ENCODE results near the gene CBY2. TPM values are rescaled to one million over a fixed set of nuclear protein-coding genes. Genes with fewer than 3 reads are reported as not detected.
"Not testable (repeated sequence)": the region's sequence is repeated elsewhere in the genome, so short reads cannot be mapped to it uniquely, and the experiment has no call there.

The CBY2 gene
- polyA plus RNA-seq (2012; ENCODE audit: insufficient read depth, insufficient read length, low read depth) = not detected

GRCh38 chr13:45702088-45702487 lies at the start of gene CBY2:
CBY2 (plus strand) TSS chr13:45702320; CDS start chr13:45702391, 71 bp downstream.
- Histone ChIP-seq H3K9me3 (no peaks in the 10 kb centered on the region), H3K4me3 (ENCODE audit: low read depth, low read length) (no peak within 1 kb of the TSS), H3K27me3 (peaks cover 19% of the 10 kb centered on the region), H3K4me1 (no peaks in the 10 kb centered on the region), H3K36me3 (no peaks in the 10 kb centered on the region)
- TF ChIP-seq CTCF (IDR thresholded peaks at IDR 0.05; ENCODE audit: low read depth, low read length) = no peak
- no peak for DNase-seq

- Histone ChIP-seq H3K27me3 (no peaks in the 10 kb centered on the region), H3K9me3 (no peaks in the 10 kb centered on the region), H3K4me3 (ENCODE audit: low read depth, low read length) (no peak overlapping the region), H3K4me1 (no peaks in the 10 kb centered on the region), H3K36me3 (no peaks in the 10 kb centered on the region)
- DNase-seq = no peak
- no peak for TF ChIP-seq CTCF (IDR thresholded peaks at IDR 0.05; ENCODE audit: low read depth, low read length)
These were observed 47.3 kb upstream of the CBY2 start for GRCh38 chr13:45654633-45655349.

GRCh38 chr13:45658586-45659235 lies 43.4 kb upstream of the CBY2 start:
- Histone ChIP-seq H3K36me3 (no peaks in the 10 kb centered on the region), H3K4me1 (no peaks in the 10 kb centered on the region), H3K9me3 (no peaks in the 10 kb centered on the region), H3K27me3 (no peaks in the 10 kb centered on the region), H3K4me3 (ENCODE audit: low read depth, low read length) (no peak overlapping the region)
- no peak for TF ChIP-seq CTCF (IDR thresholded peaks at IDR 0.05; ENCODE audit: low read depth, low read length)
- no peak for DNase-seq

- Histone ChIP-seq H3K27me3 (no peaks in the 10 kb centered on the region), H3K4me3 (ENCODE audit: low read depth, low read length) (no peak overlapping the region), H3K4me1 (no peaks in the 10 kb centered on the region), H3K36me3 (no peaks in the 10 kb centered on the region), H3K9me3 (no peaks in the 10 kb centered on the region)
- DNase-seq = no peak
- TF ChIP-seq CTCF (IDR thresholded peaks at IDR 0.05; ENCODE audit: low read depth, low read length) = no peak
These were observed 42.6 kb upstream of the CBY2 start for GRCh38 chr13:45659536-45659935.

- not testable (repeated sequence) for H3K9me3 ChIP-seq; H3K4me3 ChIP-seq (ENCODE audit: low read depth, low read length); DNase-seq; H3K4me1 ChIP-seq; H3K36me3 ChIP-seq; H3K27me3 ChIP-seq
These were observed 41.7 kb upstream of the CBY2 start for GRCh38 chr13:45660458-45660857.

GRCh38 chr13:45662162-45662561 lies 40.0 kb upstream of the CBY2 start:
- H3K36me3 ChIP-seq = no peaks in the 10 kb centered on the region
- no peaks in the 10 kb centered on the region for H3K4me1 ChIP-seq
- DNase-seq = no peak
- H3K27me3 ChIP-seq = no peaks in the 10 kb centered on the region
- H3K9me3 ChIP-seq = no peaks in the 10 kb centered on the region
- H3K4me3 ChIP-seq (ENCODE audit: low read depth, low read length) = no peak overlapping the region
- TF ChIP-seq CTCF (IDR thresholded peaks at IDR 0.05; ENCODE audit: low read depth, low read length) = no peak

- not testable (repeated sequence) for H3K36me3 ChIP-seq; H3K4me3 ChIP-seq (ENCODE audit: low read depth, low read length); H3K27me3 ChIP-seq; H3K4me1 ChIP-seq; DNase-seq; H3K9me3 ChIP-seq
These were observed 39.2 kb upstream of the CBY2 start for GRCh38 chr13:45662903-45663302.

- not testable (repeated sequence) for H3K4me3 ChIP-seq (ENCODE audit: low read depth, low read length); H3K4me1 ChIP-seq; DNase-seq; H3K36me3 ChIP-seq; H3K27me3 ChIP-seq; H3K9me3 ChIP-seq
These were observed 32.5 kb upstream of the CBY2 start for GRCh38 chr13:45669626-45670025.

All from BE2C (cell line).